Mucosa of rectum (tissue), 2 donors: Measurements from ENCODE around the gene DEF6.
"Not testable (repeated sequence)": the region's sequence is repeated elsewhere in the genome, so short reads cannot be mapped to it uniquely, and the experiment has no call there.

Experiments
- H3K27ac ChIP-seq, 2 donors: one replicate each; pipeline ENCODE4 v1.7.0; 2013; ENCODE audit warnings: inconsistent platforms in 2 of 2, low read depth in 2 of 2, low read length in 2 of 2
- H3K27me3 ChIP-seq, 2 donors: one replicate each; pipeline ENCODE4 v1.7.0; 2013; ENCODE audit warnings: low read length in 2 of 2; ENCODE audit not compliant: control insufficient read depth in 2 of 2, insufficient read depth in 2 of 2
- H3K36me3 ChIP-seq, 2 donors: one replicate each; pipeline ENCODE4 v1.7.0; 2013; ENCODE audit warnings: low read length in 2 of 2; ENCODE audit not compliant: control insufficient read depth in 2 of 2, insufficient read depth in 2 of 2
- H3K4me1 ChIP-seq, 2 donors: one replicate each; pipeline ENCODE4 v1.7.0; 2013; ENCODE audit warnings: low read length in 2 of 2, mild to moderate bottlenecking in 1 of 2; ENCODE audit not compliant: control insufficient read depth in 2 of 2, insufficient read depth in 2 of 2
- H3K4me3 ChIP-seq, 2 donors: one replicate each; pipeline ENCODE4 v1.7.0; 2013; ENCODE audit warnings: low read length in 2 of 2
- H3K9ac ChIP-seq, 2 donors: one replicate each; pipeline ENCODE4 v1.7.0; 2013; ENCODE audit warnings: low read length in 2 of 2, low read depth in 1 of 2, mild to moderate bottlenecking in 1 of 2
- H3K9me3 ChIP-seq, 2 donors: one replicate each; pipeline ENCODE4 v1.7.0; 2013; ENCODE audit warnings: low read length in 2 of 2; ENCODE audit not compliant: control insufficient read depth in 2 of 2
- donor health status: healthy.
- donor health status: Normal muscosa, but diverticular disease.

The DEF6 gene

DNA sequence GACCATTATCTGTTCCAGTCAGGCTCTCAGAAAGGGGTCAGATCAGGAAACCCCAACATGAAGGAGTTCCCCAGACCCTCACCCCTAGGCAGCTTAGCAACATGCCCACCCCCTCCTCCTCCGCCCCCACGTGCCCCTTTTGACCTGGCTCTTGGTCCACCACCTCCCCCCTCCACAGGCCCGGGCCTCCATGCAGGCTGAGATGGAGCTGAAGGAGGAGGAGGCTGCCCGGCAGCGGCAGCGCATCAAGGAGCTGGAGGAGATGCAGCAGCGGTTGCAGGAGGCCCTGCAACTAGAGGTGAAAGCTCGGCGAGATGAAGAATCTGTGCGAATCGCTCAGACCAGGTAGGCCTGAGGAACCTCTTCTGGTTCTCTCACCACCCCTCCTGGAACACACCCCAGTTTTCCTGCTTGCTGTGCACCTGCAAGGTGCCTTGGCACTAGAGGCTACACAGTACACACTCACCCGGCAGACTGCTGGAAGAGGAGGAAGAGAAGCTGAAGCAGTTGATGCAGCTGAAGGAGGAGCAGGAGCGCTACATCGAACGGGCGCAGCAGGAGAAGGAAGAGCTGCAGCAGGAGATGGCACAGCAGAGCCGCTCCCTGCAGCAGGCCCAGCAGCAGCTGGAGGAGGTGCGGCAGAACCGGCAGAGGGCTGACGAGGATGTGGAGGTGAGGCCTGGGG, 21.9 kb downstream of the DEF6 start:
- H3K27ac ChIP-seq: no peak overlapping the region
- H3K9ac ChIP-seq: no peak overlapping the region
- peaks cover 8 to 27% of the 10 kb centered on the region in 2 donors for H3K36me3 ChIP-seq
- no peaks in the 10 kb centered on the region for H3K27me3 ChIP-seq
- no peaks in the 10 kb centered on the region for H3K9me3 ChIP-seq
- peaks cover 2 to 8% of the 10 kb centered on the region in 2 donors for H3K4me1 ChIP-seq
- H3K4me3 ChIP-seq: no peak overlapping the region

DNA sequence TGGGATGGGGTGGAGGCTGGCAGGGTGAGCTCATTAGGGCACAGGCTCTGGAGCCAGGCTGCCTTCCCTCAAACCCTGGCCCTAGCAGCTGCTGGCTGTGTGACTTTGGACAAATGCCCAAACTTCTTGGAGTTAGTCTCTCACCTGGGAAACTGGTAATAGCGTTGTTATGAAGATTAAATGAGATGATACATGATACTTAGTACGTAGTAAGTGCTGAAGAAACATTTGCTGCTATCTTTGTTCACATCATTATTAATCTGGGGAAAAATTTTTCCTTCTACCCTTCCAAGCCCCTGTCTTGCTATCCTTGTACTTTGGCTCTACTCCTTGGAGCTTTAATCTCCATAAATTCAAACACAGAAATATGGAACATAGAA, 22.4 kb downstream of the DEF6 start:
- Histone ChIP-seq H3K36me3 (peaks cover 8 to 29% of the 10 kb centered on the region in 2 donors), H3K4me3 (no peak overlapping the region), H3K9ac (no peak overlapping the region), H3K4me1 (peaks cover 2 to 8% of the 10 kb centered on the region in 2 donors), H3K9me3 (no peaks in the 10 kb centered on the region), H3K27me3 (no peaks in the 10 kb centered on the region), H3K27ac (no peak overlapping the region)

DNA sequence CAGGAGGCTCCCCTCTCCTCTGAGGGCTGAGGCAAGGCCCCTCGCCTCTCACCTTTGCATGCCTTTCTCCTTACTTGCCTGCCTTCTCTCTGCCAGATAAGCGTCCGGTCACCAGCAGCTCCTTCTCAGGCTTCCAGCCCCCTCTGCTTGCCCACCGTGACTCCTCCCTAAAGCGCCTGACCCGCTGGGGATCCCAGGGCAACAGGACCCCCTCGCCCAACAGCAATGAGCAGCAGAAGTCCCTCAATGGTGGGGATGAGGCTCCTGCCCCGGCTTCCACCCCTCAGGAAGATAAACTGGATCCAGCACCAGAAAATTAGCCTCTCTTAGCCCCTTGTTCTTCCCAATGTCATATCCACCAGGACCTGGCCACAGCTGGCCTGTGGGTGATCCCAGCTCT, 23.5 kb downstream of the DEF6 start:
- Histone ChIP-seq H3K9me3 (no peaks in the 10 kb centered on the region), H3K4me3 (no peak overlapping the region), H3K27ac (no peak overlapping the region), H3K9ac (no peak overlapping the region), H3K27me3 (no peaks in the 10 kb centered on the region), H3K36me3 (peaks cover 8 to 29% of the 10 kb centered on the region in 2 donors), H3K4me1 (peaks cover 2 to 8% of the 10 kb centered on the region in 2 donors)

DNA sequence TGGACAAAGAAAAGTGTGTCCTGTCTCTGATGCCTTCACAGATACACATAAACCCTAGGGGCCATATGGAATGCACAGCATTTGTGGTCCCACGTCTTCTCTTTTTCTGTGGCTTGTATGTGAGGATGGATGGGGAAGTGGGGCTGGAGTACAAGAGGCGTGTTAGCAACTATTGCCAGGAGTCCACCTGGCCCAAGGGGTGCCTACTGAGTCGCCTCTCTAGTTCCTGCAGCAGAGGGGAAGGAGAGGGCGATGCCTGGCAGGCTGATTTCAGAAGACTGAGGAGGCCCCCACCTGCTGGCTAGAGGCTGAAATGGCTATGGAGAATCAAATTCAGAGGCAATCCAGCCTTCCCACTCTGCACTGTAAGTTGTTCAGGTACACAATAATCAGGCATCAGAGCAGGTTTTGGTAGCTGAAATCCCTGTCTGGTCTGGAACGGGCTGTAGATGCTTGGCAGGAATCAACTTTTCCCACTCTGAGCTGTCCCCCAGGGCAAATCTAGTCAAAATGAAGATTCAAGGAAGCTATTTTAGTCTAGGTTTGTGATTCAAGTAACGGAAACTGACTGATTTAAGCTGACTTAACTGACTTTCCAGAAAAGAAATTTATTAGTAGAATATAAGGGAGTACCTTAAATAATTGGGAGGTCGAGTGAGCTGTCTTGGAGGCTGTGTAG, 29.9 kb downstream of the DEF6 start:
- Histone ChIP-seq H3K9me3 (no peaks in the 10 kb centered on the region), H3K4me1 (no peaks in the 10 kb centered on the region), H3K9ac (no peak overlapping the region), H3K27ac (no peak overlapping the region), H3K4me3 (no peak overlapping the region), H3K36me3 (peaks cover 2% of the 10 kb centered on the region in 2 donors), H3K27me3 (no peaks in the 10 kb centered on the region)

DNA sequence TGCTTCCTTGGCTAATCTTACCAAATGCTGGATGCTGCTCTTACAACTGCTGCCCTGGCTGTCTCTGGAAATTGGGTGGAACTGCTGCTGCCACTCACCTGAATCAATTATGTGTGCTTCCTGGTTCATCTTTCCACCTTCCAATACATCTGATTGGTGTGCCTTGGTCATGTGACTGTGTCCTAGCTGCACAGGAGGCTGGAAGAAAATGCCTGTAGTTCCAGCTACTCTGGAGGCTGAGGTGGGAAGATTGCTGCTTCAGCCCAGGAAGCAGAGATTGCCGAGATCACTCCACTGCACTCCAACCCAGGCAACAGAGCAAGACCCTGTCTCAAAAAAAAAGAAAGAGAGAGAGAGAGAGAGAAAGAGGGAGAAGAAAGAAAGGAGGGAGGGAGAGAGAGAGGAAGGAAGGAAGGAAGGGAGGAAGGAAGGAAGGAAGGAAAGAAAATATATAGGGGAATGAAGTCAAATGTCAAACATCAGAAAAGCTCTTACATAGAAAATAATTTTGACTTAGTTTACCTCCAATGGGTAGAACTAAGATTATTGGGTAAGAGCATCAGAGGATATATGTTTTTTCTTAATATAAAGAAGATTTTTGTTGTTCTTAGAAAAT, 30.6 kb downstream of the DEF6 start:
- H3K4me3 ChIP-seq: no peak overlapping the region
- H3K4me1 ChIP-seq: no peaks in the 10 kb centered on the region
- H3K36me3 ChIP-seq: peaks cover 0 to 2% of the 10 kb centered on the region in 2 donors
- no peak overlapping the region for H3K9ac ChIP-seq
- no peaks in the 10 kb centered on the region for H3K9me3 ChIP-seq
- no peaks in the 10 kb centered on the region for H3K27me3 ChIP-seq
- H3K27ac ChIP-seq: no peak overlapping the region

DNA sequence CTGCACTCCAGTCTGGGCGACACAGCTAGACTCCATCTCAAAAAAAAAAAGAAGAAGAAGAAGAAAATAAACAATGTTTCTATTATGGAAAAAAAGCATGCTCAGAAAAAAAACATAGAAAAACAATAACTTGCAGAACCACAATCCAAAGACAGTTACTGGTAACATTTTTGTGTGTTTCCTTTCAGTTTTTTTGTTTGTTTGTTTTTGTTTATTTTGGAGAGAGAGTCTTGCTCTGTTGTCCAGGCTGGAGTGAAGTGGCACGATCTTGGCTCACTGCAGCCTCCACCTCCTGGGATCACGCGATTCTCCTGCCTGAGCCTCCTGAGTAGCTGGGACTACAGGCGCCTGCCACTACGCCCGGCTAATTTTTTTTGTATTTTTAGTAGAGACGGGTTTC, 31.3 kb downstream of the DEF6 start:
- not testable (repeated sequence) for H3K4me1 ChIP-seq, H3K27ac ChIP-seq, H3K9me3 ChIP-seq, H3K27me3 ChIP-seq, H3K4me3 ChIP-seq, H3K9ac ChIP-seq, H3K36me3 ChIP-seq

DNA sequence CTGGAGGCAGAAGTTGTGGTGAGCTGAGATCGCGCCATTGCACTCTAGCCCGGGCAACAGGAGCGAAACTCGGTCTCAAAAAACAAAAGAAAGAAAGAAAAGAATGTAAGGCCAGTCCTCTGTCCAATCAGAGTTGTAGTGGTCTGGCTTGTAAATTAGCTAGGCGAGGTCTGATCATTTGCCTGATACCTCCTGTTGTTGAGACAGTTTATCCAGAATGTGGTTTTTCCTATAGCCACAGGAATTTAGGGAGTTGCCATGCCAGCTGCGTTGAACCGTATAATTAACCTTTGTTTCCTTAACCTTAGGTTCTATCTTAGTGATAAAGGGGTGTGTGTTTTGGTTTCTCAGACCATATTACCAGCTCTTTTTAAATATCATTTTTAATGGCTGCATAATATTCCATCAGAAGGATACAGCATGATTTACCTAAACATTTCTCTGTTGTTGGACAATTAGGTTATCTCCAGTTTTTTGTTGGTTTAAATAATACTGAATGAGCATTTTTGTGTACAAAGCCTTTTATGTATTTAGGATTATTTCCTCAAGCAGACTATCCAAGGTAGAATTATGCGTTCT, 33.0 kb downstream of the DEF6 start:
- Histone ChIP-seq H3K9ac (no peak overlapping the region), H3K9me3 (no peaks in the 10 kb centered on the region), H3K27me3 (no peaks in the 10 kb centered on the region)

DNA sequence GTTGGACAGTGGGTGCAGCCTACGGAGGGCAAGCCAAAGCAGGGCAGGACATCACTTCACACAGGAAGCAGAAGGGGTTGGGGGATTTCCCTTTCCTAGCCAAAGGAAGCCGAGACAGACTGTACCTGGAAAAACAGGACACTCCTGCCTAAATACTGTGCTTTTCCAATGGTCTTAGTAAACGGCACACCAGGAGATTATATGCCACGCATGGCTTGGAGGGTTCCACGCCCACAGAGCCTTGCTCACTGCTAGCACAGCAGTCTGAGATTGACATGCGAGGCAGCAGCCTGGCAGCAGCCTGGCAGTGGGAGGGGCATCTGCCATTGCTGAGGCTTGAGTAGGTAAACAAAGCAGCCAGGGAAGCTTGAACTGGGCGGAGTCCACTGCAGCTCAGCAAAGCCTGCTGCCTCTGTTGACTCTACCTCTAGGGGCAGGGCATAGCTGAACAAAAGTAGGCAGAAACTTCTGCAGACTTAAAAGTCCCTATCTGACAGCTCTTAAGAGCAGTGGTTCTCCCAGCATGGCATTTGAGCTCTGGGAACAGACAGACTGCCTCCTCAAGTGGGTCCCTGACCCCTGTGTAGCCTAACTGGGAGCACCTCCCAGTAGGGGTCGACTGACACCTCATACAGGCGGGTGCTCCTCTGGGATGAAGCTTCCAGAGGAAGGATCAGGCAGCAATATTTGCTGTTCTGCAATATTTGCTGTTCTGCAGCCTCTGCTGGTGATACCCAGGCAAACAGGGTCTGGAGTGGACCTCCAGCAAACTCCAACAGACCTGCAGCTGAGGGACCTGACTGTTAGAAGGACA, 34.7 kb downstream of the DEF6 start:
- not testable (repeated sequence) for H3K4me1 ChIP-seq, H3K9ac ChIP-seq, H3K27me3 ChIP-seq, H3K4me3 ChIP-seq, H3K27ac ChIP-seq, H3K36me3 ChIP-seq, H3K9me3 ChIP-seq

More for the DNA sequence above, 33.0 kb downstream of the DEF6 start:
- H3K4me1 ChIP-seq: no peaks in the 10 kb centered on the region
- no peak overlapping the region for H3K4me3 ChIP-seq
- no peak overlapping the region for H3K27ac ChIP-seq
- no peaks in the 10 kb centered on the region for H3K36me3 ChIP-seq

DNA sequence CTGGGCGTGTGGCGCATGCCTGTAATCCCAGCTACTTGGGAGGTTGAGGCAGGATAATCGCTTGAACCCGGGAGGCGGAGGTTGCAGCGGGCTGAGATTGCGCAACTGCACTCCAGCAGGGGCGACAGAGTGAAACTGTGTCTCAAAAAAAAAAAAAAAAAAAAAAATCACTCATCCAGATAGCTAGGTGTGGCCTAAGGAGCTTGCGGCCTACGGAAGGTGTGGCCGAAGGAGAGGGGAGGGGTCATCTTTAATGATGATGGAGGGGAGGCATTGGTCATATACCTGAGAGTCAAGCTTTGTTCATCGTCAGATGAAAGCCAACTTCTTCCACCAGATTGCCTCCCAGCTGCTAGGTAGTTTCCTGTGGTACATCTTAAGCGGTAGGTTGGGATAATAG, 43.9 kb downstream of the DEF6 start:
- H3K9ac ChIP-seq: no peak overlapping the region

More for the DNA sequence above, 43.9 kb downstream of the DEF6 start:
- Histone ChIP-seq H3K27me3 (no peaks in the 10 kb centered on the region), H3K27ac (no peak overlapping the region), H3K4me3 (no peak overlapping the region), H3K9me3 (no peaks in the 10 kb centered on the region), H3K36me3 (peaks cover 3 to 5% of the 10 kb centered on the region in 2 donors), H3K4me1 (peaks cover 12 to 14% of the 10 kb centered on the region in 2 donors)
